Endothelial cell of umbilical vein (primary cell): ENCODE results near the gene HSPA2.

ENCODE experiments used
- MYC ChIP-seq: IDR thresholded peaks from one replicate; pipeline ENCODE4 v1.6.1; 2011; ENCODE audit warnings: mild to moderate bottlenecking, low read depth, low read length
- POLR2A ChIP-seq: IDR thresholded peaks from 2 replicates; pipeline ENCODE4 v1.6.1; 2012; ENCODE audit warnings: low read depth, mild to moderate bottlenecking, control low read depth, low read length
- POLR2AphosphoS5 ChIP-seq: IDR thresholded peaks from 2 replicates; pipeline ENCODE4 v1.6.1; 2012; ENCODE audit warnings: low read depth, mild to moderate bottlenecking, control low read depth, low read length, moderate library complexity; ENCODE audit not compliant: insufficient read depth
- TF ChIP-seq, protein P1 (sequence below), 2 donors: IDR thresholded peaks; 1 replicate in 1 of 2; 2 replicates in 1 of 2; pipeline ENCODE4 v1.5.1; 2011; ENCODE audit warnings: low read length in 2 of 2, mild to moderate bottlenecking in 2 of 2, moderate library complexity in 2 of 2, control low read depth in 1 of 2, inconsistent platforms in 1 of 2, low read depth in 1 of 2; ENCODE audit not compliant: insufficient read depth in 1 of 2; ENCODE audit errors: extremely low read depth in 1 of 2
- TF ChIP-seq, protein P2 (sequence below): IDR thresholded peaks from 2 replicates; pipeline ENCODE4 v1.6.1; 2011; ENCODE audit not compliant: insufficient read depth, insufficient read length

DNA sequence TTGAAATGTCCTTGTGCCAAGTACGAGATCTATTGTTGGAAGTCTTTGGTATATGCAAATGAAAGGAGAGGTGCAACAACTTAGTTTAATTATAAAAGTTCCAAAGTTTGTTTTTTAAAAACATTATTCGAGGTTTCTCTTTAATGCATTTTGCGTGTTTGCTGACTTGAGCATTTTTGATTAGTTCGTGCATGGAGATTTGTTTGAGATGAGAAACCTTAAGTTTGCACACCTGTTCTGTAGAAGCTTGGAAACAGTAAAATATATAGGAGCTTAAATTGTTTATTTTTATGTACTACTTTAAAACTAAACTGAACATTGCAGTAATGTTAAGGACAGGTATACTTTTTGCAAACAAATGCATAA, 2.3 kb downstream of the HSPA2 start:
- TF ChIP-seq POLR2A (no peak), POLR2AphosphoS5 (no peak), MYC (no peak)
- TF ChIP-seq, protein P1, sequence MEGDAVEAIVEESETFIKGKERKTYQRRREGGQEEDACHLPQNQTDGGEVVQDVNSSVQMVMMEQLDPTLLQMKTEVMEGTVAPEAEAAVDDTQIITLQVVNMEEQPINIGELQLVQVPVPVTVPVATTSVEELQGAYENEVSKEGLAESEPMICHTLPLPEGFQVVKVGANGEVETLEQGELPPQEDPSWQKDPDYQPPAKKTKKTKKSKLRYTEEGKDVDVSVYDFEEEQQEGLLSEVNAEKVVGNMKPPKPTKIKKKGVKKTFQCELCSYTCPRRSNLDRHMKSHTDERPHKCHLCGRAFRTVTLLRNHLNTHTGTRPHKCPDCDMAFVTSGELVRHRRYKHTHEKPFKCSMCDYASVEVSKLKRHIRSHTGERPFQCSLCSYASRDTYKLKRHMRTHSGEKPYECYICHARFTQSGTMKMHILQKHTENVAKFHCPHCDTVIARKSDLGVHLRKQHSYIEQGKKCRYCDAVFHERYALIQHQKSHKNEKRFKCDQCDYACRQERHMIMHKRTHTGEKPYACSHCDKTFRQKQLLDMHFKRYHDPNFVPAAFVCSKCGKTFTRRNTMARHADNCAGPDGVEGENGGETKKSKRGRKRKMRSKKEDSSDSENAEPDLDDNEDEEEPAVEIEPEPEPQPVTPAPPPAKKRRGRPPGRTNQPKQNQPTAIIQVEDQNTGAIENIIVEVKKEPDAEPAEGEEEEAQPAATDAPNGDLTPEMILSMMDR (IDR thresholded peaks at IDR 0.05; ENCODE audit: extremely low read depth in 1 of 2, insufficient read depth in 1 of 2, low read depth in 1 of 2, low read length in 2 of 2): no peak
- TF ChIP-seq, protein P2, sequence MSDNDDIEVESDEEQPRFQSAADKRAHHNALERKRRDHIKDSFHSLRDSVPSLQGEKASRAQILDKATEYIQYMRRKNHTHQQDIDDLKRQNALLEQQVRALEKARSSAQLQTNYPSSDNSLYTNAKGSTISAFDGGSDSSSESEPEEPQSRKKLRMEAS: no peak
